ENCODE results near the gene GALNT1. TPM values are rescaled to one million over a fixed set of nuclear protein-coding genes. Genes with fewer than 3 reads are reported as not detected.

The GALNT1 gene
- total RNA-seq, 1 donor from 2014 or later, result 261 TPM

- DNase-seq (ENCODE audit: low read depth, low spot score), result no peak
Observed at GRCh38 chr18:35749701-35750100, 168.2 kb downstream of the GALNT1 start.

DNA sequence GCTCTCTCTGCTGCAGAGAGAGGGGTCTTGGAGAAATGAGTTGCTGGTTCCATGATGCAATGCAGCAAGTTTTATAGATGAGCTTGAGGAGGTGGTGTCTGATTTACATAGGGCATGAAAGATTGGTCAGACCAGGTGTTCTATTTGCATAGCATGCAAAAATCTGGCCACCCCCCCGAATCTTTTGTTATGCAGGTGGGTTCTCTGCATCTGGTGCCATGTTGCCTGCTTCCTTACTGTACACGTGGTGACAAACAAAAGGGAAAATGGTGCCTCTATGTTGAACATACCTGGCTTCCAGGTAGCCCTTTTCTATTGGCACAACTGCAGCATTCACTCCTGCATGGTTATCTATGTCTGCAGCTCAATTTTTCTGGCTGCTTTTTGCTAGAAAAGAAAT, 169.4 kb downstream of the GALNT1 start:
- no peak for DNase-seq (ENCODE audit: low read depth, low spot score)

GRCh38 chr18:35753306-35753910, 171.9 kb downstream of the GALNT1 start:
- no peak for DNase-seq (ENCODE audit: low read depth, low spot score)

GRCh38 chr18:35754464-35754863, 172.9 kb downstream of the GALNT1 start:
- no peak for DNase-seq (ENCODE audit: low read depth, low spot score)

DNA sequence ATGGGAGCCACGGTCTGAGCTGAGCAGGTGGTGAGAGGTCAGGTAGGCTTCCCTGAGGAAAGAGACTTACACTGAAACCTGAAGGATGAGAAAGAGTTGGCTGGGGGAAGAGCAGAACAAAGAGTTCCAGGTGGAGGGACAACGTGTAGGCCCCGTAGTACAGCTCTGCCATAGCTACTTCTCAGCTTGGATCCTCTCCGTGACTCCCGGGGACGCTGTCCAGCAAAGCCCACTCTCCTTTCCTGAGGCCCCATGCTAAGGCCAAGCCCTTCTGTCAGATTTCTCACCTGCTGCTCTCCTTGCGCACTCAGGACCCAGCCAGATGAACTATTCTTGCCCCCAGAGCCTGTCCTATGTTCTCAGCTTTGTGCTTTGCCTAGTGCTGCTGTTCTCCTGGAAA, 173.8 kb downstream of the GALNT1 start:
- DNase-seq (ENCODE audit: low read depth, low spot score), result no peak

GRCh38 chr18:35756506-35757117, 175.1 kb downstream of the GALNT1 start:
- peak; percentile 15 for DNase-seq (ENCODE audit: low read depth, low spot score)

Other genes with a start within 250 kb of the GALNT1 start
- 26.8 and 43.7 TPM in 2 replicates for gene ZNF24, start 237.3 kb upstream of the GALNT1 start, total RNA-seq
- gene ZNF396, start 204.4 kb upstream of the GALNT1 start, total RNA-seq, result 0.53 and 0.60 TPM in 2 replicates
- 15.8 and 20.4 TPM in 2 replicates for gene INO80C, start 83.8 kb upstream of the GALNT1 start, total RNA-seq